HAP-1 (cell line): ENCODE results near the gene JAM2.
"Not testable (repeated sequence)": the region's sequence is repeated elsewhere in the genome, so short reads cannot be mapped to it uniquely, and the experiment has no call there.

Experiments used
- DNase-seq, 2 experiments: peaks; one replicate each; pipeline ENCODE4 v3.0.0-alpha.2; 2016 to 2020; ENCODE audit warnings: low spot score in 2 of 2
- H3K27me3 ChIP-seq: fragments of 250-450 bp; sonication (Bioruptor Pico); 2 replicates; pipeline ENCODE4 v1.5.1; 2020; ENCODE audit warnings: low read depth, mild to moderate bottlenecking, moderate library complexity
- H3K36me3 ChIP-seq: fragments of 250-450 bp; sonication (Bioruptor Pico); replicated peaks from 2 replicates; pipeline ENCODE4 v1.5.1; 2020; ENCODE audit warnings: mild to moderate bottlenecking
- H3K4me1 ChIP-seq: fragments of 250-450 bp; sonication (Bioruptor Pico); 2 replicates; pipeline ENCODE4 v1.5.1; 2020; ENCODE audit warnings: mild to moderate bottlenecking
- H3K4me3 ChIP-seq: fragments of 250-450 bp; sonication (Bioruptor Pico); 2 replicates; pipeline ENCODE4 v1.5.1; 2020; ENCODE audit warnings: mild to moderate bottlenecking, moderate library complexity
- H3K9me3 ChIP-seq: fragments of 250-450 bp; sonication (Bioruptor Pico); 2 replicates; pipeline ENCODE4 v1.5.1; 2020; ENCODE audit warnings: mild to moderate bottlenecking, moderate library complexity
- in situ Hi-C: fragments of 300-500 bp; cut with MboI; formaldehyde crosslinking; loops from 3 replicates; pipeline ENCODE4 v1.14.3; 2020; ENCODE audit warnings: low sequenced_read_pairs, inconsistent platforms, mixed read lengths

Gene JAM2, protein sequence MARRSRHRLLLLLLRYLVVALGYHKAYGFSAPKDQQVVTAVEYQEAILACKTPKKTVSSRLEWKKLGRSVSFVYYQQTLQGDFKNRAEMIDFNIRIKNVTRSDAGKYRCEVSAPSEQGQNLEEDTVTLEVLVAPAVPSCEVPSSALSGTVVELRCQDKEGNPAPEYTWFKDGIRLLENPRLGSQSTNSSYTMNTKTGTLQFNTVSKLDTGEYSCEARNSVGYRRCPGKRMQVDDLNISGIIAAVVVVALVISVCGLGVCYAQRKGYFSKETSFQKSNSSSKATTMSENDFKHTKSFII

GRCh38 chr21:25638660-25639550 is at the start of gene JAM2:
Gene JAM2 (plus strand): TSS chr21:25639258. CDS start chr21:25639822, 564 bp downstream.
- in situ Hi-C loops = no loop called here

GRCh38 chr21:25589887-25590286 is 49.2 kb upstream of the JAM2 start:
- H3K4me1 ChIP-seq = no peaks in the 10 kb centered on the region
- H3K27me3 ChIP-seq = no peaks in the 10 kb centered on the region
- H3K9me3 ChIP-seq = no peaks in the 10 kb centered on the region
- in situ Hi-C loops = no loop called here
- no peak overlapping the region for H3K4me3 ChIP-seq
- DNase-seq = no peak
- H3K36me3 ChIP-seq = peaks cover 45% of the 10 kb centered on the region

More at GRCh38 chr21:25638660-25639550, at the start of gene JAM2:
- Histone ChIP-seq H3K4me3 (peak within 1 kb of the TSS; percentile 50), H3K27me3 (no peaks in the 10 kb centered on the region), H3K4me1 (peaks cover 10% of the 10 kb centered on the region), H3K36me3 (no peaks in the 10 kb centered on the region), H3K9me3 (no peaks in the 10 kb centered on the region)
- DNase-seq = peak in 1 of 2 experiments; percentile 72

GRCh38 chr21:25607151-25608043 is 31.7 kb upstream of the JAM2 start, which contains the start of gene MRPL39:
Gene MRPL39 (minus strand): TSS chr21:25607481. CDS start chr21:25607475, 6 bp downstream.
- Histone ChIP-seq H3K4me1 (peaks cover 12% of the 10 kb centered on the region), H3K36me3 (peaks cover 27% of the 10 kb centered on the region), H3K27me3 (no peaks in the 10 kb centered on the region), H3K9me3 (no peaks in the 10 kb centered on the region), H3K4me3 (peak within 1 kb of the TSS; percentile 94)
- in situ Hi-C loops = loop anchor here (5.0 to 25.0 kb wide), 2 partner anchors 125 to 1105 kb away; partner anchors contain the start of genes ATP5PF and GABPA
- peak; percentile 86 to 96 for DNase-seq

DNA sequence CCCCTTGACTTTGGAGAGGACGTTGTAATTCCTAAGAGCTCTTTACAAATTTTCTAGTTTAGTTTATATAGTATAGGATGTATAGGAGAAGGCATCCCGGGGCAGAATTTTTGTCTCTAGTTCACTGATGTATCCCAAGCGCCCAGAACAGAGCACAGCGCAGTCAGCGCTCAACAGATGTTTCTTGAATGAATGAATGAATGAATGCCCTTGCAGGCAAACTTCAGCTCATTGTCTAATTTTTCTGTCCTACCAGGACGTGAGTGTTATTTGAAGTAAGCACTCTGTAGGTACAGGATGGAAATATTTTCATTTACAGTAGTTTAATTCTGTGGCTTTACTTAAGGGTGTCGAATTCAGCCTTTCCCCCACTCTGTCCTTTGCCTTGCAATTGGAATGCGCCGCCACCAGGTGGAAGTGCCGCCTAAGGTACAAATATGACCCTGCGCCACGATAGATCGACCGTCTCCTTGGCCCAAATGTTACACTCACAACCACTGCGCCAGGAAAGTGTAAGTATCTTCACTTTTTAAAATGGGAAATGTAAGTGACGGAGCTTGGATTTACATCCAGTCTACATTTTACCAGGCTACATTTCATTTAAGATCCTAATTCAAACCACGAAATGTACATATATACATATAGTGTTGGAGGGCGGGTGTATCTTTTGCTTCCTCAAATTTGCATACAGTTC is 30.9 kb upstream of the JAM2 start:
- Histone ChIP-seq H3K36me3 (peaks cover 19% of the 10 kb centered on the region), H3K9me3 (no peaks in the 10 kb centered on the region; the same call in 1 of the 2 replicates), H3K4me1 (peaks cover 12% of the 10 kb centered on the region), H3K4me3 (peak overlapping the region; percentile 94), H3K27me3 (no peaks in the 10 kb centered on the region)
- in situ Hi-C loops = loop anchor here (5.0 to 25.0 kb wide), 2 partner anchors 124 to 1104 kb away; partner anchors contain the start of genes ATP5PF and GABPA
- DNase-seq = peak; percentile 87 to 89

GRCh38 chr21:25614441-25614840 is 24.6 kb upstream of the JAM2 start:
- Histone ChIP-seq H3K36me3 (no peaks in the 10 kb centered on the region), H3K9me3 (peaks cover 8% of the 10 kb centered on the region; the same call in 1 of the 2 replicates), H3K27me3 (no peaks in the 10 kb centered on the region), H3K4me1 (peaks cover 11% of the 10 kb centered on the region), H3K4me3 (no peak overlapping the region)
- in situ Hi-C loops = loop anchor here (25.0 kb wide), 1 partner anchor 1098 kb away; no protein-coding TSS in a partner anchor
- DNase-seq = peak; percentile 48 to 97

- no peaks in the 10 kb centered on the region for H3K27me3 ChIP-seq
- no peak for DNase-seq
These were observed 23.2 kb upstream of the JAM2 start for GRCh38 chr21:25615880-25616279.

GRCh38 chr21:25619198-25619597 is 19.9 kb upstream of the JAM2 start:
- no peak for DNase-seq
- in situ Hi-C loops = loop anchor here (25.0 kb wide), 1 partner anchor 1093 kb away; no protein-coding TSS in a partner anchor
- Histone ChIP-seq H3K4me1 (peaks cover 11% of the 10 kb centered on the region), H3K27me3 (no peaks in the 10 kb centered on the region), H3K9me3 (no peaks in the 10 kb centered on the region), H3K36me3 (no peaks in the 10 kb centered on the region), H3K4me3 (no peak overlapping the region)

More at GRCh38 chr21:25615880-25616279, 23.2 kb upstream of the JAM2 start:
- in situ Hi-C loops = loop anchor here (25.0 kb wide), 1 partner anchor 1096 kb away; no protein-coding TSS in a partner anchor
- Histone ChIP-seq H3K4me1 (peaks cover 11% of the 10 kb centered on the region), H3K4me3 (no peak overlapping the region), H3K9me3 (peaks cover 8% of the 10 kb centered on the region; the same call in 1 of the 2 replicates), H3K36me3 (no peaks in the 10 kb centered on the region)

GRCh38 chr21:25624511-25624910 is 14.5 kb upstream of the JAM2 start:
- in situ Hi-C loops = loop anchor here (25.0 kb wide), 1 partner anchor 1088 kb away; no protein-coding TSS in a partner anchor
- Histone ChIP-seq H3K4me1 (no peaks in the 10 kb centered on the region), H3K4me3 (no peak overlapping the region), H3K36me3 (no peaks in the 10 kb centered on the region), H3K9me3 (no peaks in the 10 kb centered on the region), H3K27me3 (no peaks in the 10 kb centered on the region)
- no peak for DNase-seq

DNA sequence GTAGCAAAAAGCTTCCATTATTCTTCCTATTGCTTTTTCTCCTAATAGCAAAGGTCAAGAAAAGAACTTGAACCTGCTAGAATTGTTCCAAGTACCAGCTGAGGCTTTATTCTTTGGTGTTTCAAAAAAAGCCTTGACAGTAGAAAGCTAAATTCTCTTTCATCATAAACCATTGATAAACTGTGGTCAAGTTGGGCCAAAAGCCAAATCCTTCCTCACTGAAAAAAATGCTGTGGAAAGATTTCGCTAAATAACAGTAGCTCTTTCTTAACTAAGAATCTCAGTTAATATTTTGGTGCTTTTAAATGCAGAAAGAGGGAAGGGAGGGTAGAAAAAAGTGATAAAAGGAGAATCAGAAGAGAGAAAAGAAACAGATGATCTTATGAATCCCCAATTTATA is 14.0 kb upstream of the JAM2 start:
- no peaks in the 10 kb centered on the region for H3K4me1 ChIP-seq
- no peaks in the 10 kb centered on the region for H3K36me3 ChIP-seq
- no peaks in the 10 kb centered on the region for H3K27me3 ChIP-seq
- in situ Hi-C loops = no loop called here
- no peak for DNase-seq
- H3K9me3 ChIP-seq = no peaks in the 10 kb centered on the region
- no peak overlapping the region for H3K4me3 ChIP-seq

DNA sequence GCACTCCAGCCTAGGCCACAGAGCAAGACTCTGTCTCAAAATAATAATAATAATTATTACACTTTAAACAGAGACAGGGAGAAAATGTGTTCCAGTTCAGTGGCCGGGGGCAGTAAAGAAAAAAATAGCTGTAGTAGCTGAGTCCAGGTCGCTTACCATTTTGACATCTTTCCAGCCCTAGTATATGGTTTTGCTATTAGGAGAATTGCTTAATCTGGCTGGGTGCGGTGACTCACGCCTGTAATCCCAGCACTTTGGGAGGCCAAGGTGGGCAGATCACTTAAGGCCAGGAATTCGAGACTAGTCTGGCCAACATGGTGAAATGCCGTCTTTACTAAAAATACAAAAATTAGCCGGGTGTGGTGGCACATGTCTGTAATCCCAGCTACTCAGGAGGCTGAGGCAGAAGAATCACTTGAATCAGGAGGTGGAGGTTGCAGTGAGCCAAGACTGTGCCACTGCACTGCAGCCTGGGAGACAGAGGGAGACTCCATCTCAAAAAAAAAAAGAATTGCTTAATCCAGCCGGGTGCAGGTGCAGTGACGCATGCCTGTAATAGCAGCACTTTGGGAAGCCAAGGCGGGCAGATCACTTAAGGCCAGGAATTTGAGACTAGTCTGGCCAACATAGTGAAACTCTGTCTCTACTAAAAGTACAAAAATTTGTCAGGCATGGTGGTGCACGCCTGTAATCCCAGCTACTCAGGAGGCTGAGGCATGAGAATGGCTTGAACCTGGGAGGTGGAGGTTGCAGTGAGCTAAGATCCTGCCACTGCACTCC is 13.1 kb upstream of the JAM2 start:
- H3K4me3 ChIP-seq, H3K27me3 ChIP-seq, in situ Hi-C loops, H3K36me3 ChIP-seq, H3K4me1 ChIP-seq, H3K9me3 ChIP-seq, DNase-seq: not testable (repeated sequence)

GRCh38 chr21:25626757-25627156 is 12.3 kb upstream of the JAM2 start:
- Histone ChIP-seq H3K9me3 (no peaks in the 10 kb centered on the region), H3K4me3 (no peak overlapping the region), H3K36me3 (no peaks in the 10 kb centered on the region), H3K4me1 (no peaks in the 10 kb centered on the region), H3K27me3 (no peaks in the 10 kb centered on the region)
- in situ Hi-C loops = no loop called here
- peak in 1 of 2 experiments; percentile 52 for DNase-seq

DNA sequence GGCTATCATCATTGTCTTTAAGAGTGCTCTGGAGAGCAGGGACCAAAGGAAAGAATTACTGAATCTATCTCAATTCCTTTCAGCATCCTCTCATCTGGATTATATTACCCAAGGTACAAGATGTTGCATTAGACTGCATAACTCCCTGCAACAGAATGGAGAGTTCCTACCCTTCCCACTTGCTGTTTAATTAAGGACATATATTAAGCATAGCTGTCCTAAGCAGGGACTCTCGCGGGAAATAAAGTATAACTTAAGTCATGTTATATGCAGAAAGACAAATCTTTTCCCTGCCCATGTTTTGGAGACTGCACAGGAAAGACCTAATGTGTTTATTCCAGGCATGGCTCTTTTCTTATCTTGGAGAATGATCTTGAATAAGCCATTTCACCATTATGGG is 6.8 kb upstream of the JAM2 start:
- in situ Hi-C loops = no loop called here
- no peak for DNase-seq
- Histone ChIP-seq H3K4me1 (no peaks in the 10 kb centered on the region), H3K27me3 (no peaks in the 10 kb centered on the region), H3K9me3 (no peaks in the 10 kb centered on the region), H3K36me3 (no peaks in the 10 kb centered on the region), H3K4me3 (no peak overlapping the region)
